ENCODE results near the gene VEGFB.

Gene VEGFB

DNA sequence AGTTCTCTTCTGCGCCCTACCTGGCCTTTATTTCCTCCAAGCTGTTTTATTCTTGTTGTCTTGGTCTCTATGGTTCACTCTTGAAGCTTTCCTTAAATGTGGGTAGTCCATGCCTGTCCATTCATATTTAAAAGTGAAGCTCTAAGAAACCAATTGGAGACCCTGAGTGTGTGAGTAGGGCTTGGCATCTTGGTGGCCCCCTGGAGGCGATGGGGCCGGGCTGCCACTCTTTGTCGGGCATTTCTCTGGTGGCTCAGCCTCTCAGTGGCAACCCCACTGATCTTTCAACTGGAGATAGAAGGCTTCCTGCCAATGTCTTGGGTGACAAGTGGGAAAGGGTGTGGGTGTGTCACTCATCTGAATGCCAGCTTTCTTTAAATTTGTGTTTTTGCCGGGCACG, 17.5 kb upstream of the VEGFB start:
- TF ChIP-seq, protein P1, sequence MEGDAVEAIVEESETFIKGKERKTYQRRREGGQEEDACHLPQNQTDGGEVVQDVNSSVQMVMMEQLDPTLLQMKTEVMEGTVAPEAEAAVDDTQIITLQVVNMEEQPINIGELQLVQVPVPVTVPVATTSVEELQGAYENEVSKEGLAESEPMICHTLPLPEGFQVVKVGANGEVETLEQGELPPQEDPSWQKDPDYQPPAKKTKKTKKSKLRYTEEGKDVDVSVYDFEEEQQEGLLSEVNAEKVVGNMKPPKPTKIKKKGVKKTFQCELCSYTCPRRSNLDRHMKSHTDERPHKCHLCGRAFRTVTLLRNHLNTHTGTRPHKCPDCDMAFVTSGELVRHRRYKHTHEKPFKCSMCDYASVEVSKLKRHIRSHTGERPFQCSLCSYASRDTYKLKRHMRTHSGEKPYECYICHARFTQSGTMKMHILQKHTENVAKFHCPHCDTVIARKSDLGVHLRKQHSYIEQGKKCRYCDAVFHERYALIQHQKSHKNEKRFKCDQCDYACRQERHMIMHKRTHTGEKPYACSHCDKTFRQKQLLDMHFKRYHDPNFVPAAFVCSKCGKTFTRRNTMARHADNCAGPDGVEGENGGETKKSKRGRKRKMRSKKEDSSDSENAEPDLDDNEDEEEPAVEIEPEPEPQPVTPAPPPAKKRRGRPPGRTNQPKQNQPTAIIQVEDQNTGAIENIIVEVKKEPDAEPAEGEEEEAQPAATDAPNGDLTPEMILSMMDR (conservative IDR thresholded peaks at IDR 0.05) = no peak
- TF ChIP-seq ZFX (IDR thresholded peaks at IDR 0.05) = no peak
- H3K27ac ChIP-seq = no peak overlapping the region

DNA sequence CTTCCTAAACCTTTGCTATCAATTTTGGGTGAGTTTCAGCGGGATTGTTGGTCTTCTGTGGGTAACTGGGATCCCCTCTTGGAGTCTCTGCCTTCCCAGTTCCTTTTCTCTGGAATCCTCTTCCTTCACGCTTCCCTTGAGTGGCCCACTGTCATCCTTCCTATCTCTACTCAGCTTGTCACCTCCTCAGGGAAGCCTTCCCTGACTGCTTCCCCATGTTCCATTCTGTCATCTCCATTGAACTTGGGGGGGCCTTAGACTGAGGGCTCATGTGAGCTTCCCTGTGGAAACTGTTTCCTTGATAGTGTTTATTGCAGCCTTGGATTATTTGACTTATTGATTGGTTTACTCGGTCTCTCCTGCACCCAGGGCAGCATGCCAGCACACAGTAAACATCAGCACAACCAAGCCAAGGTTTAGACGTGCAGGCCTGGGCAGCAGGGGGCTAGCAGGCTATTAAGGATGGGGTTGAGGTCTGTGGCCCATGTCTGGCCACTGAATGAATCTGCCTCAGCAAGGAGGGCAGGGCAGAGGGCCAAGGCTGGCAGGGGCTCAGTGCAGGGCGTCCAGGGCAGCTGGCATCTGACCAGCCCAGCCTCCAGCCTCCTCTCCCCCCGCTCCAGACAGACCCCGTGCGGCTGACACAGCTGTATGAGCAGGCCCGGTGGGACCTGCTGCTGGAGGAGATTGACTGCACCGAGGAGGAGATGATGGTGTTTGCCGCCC, 15.6 kb upstream of the VEGFB start:
- H3K27ac ChIP-seq = peak overlapping the region; percentile 7; the same call in 1 of the 2 replicates
- TF ChIP-seq ZFX (IDR thresholded peaks at IDR 0.05) = no peak
- TF ChIP-seq, protein P1 (conservative IDR thresholded peaks at IDR 0.05) = no peak

DNA sequence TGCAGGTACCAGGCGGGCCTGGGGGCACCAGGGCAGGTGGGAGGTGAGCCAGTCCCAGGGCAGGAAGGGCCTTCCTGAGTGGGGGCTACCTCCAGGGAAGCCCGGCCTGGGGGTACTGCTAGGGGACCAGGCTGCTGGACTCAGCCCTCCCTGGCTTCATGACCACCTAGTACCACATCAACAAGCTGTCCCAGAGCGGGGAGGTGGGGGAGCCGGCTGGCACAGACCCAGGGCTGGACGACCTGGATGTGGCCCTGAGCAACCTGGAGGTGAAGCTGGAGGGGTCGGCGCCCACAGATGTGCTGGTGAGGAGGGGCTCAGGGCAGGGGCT, 15.1 kb upstream of the VEGFB start:
- TF ChIP-seq ZFX (IDR thresholded peaks at IDR 0.05) = no peak
- TF ChIP-seq, protein P1 (conservative IDR thresholded peaks at IDR 0.05) = no peak
- peak overlapping the region; percentile 7; the same call in 1 of the 2 replicates for H3K27ac ChIP-seq

DNA sequence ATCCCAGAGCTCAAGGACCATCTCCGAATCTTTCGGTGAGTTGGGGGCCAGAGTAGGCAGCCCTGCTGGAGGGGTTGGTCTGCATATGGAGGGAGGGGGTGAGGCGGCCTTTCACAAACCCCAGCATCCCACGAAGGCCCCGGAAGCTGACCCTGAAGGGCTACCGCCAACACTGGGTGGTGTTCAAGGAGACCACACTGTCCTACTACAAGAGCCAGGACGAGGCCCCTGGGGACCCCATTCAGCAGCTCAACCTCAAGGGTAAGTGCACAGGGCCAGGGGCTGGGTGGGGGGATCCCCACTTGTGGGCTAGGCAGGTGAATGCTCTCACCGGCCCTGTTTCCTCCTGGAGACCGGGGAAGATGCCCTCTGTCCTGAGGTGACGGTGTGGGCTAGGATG, 14.6 kb upstream of the VEGFB start:
- H3K27ac ChIP-seq = no peak overlapping the region
- TF ChIP-seq, protein P1 (conservative IDR thresholded peaks at IDR 0.05) = no peak
- TF ChIP-seq ZFX (IDR thresholded peaks at IDR 0.05) = no peak

DNA sequence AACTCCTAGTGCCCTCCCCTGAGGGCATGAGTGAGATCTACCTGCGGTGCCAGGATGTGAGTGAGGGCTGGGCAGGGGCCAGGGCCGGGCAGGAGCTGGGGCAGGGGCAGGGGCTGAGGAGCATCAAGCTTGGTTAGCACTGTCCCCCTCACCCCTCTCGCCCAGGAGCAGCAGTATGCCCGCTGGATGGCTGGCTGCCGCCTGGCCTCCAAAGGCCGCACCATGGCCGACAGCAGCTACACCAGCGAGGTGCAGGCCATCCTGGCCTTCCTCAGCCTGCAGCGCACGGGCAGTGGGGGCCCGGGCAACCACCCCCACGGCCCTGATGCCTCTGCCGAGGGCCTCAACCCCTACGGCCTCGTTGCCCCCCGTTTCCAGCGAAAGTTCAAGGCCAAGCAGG, 14.1 kb upstream of the VEGFB start:
- H3K27ac ChIP-seq = no peak overlapping the region
- TF ChIP-seq, protein P1 (conservative IDR thresholded peaks at IDR 0.05) = no peak

DNA sequence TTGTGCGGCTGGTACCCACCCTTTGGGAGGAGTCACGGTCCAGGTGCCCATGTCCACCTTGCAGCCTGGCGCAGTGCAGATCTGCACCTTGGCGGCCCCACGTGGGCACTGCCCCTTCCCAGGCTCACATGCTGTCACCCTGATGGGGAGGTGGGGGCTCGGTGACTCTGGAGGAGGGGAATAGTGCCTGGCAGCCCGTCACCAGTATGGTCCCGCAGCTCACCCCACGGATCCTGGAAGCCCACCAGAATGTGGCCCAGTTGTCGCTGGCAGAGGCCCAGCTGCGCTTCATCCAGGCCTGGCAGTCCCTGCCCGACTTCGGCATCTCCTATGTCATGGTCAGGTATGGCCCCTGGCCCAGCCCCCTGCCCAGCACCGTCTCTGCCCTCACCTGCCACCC, 13.6 kb upstream of the VEGFB start:
- TF ChIP-seq, protein P1 (conservative IDR thresholded peaks at IDR 0.05) = no peak
- TF ChIP-seq ZFX (IDR thresholded peaks at IDR 0.05) = no peak
- no peak overlapping the region for H3K27ac ChIP-seq

DNA sequence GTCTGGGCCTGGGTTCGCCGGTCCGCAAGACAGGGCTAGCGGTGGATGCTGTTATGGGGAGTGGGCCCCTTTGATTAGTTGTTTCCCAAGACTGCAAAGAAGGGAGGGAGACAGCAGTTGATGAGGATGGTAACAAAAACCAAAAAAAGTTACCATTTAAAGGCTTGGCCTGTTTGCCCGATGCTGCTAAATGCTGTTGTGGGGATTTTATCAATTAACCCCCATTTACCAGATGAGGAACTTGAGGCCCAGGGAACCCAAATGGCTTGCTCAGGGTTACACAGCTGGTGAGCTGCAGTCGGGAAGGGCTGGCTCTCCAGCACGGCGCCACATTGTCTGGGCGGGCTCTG, 11.8 kb upstream of the VEGFB start:
- no peak overlapping the region for H3K27ac ChIP-seq
- TF ChIP-seq, protein P1 (conservative IDR thresholded peaks at IDR 0.05) = no peak
- TF ChIP-seq ZFX (IDR thresholded peaks at IDR 0.05) = no peak

All from C4-2B (cell line).